C4-2B (cell line): ENCODE measurements around the gene TRAF3IP1.

ENCODE experiments used
- H3K27ac ChIP-seq: fragments of 450-650 bp; 2 replicates; pipeline ENCODE4 v1.5.1; 2017
- ZFX ChIP-seq: fragments of 450-650 bp; IDR thresholded peaks from 2 replicates; pipeline ENCODE4 v1.6.1; 2017
- TF ChIP-seq, protein P1 (sequence below): fragments of 450-650 bp; conservative IDR thresholded peaks from 2 replicates; pipeline ENCODE4 v1.5.1; 2017; ENCODE audit warnings: mild to moderate bottlenecking

The TRAF3IP1 gene

DNA sequence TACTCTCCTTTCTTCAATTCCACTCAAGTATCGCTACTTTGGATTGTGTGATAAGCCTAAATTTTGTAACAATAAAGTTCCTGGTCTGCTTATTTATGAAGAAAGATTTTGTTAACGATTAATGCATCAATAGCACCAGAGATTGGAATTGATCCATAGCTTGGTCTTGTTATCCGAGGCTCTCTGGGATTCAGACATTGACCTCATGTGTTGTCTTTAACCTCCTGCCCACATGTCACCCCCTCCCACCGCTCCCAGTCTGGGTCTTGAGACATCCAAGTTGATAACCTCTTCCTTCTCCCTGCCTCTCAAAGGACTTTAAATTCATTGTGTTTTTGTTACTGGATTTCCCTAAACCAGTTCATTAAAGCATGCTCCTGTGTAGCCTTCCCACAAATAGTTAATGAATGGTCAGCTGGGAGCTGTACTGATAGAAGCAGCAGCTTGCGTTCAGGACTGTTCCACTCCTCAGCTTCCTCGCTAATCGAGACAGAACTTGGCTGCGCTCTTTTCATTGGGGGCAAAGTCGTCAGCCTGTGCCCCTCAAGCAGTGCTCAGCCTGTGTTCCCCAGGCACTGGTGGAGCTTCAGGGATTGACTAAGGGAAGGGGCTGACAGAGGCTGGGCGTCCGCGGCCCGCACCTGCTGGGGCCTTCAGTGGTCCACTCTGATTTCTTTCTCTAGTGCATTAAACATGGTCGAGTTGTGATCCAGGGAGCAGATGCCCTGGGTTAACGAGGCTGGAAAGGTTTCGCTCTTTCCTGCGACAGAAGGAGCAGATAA is 125.3 kb downstream of the TRAF3IP1 start:
- H3K27ac ChIP-seq: no peak overlapping the region

DNA sequence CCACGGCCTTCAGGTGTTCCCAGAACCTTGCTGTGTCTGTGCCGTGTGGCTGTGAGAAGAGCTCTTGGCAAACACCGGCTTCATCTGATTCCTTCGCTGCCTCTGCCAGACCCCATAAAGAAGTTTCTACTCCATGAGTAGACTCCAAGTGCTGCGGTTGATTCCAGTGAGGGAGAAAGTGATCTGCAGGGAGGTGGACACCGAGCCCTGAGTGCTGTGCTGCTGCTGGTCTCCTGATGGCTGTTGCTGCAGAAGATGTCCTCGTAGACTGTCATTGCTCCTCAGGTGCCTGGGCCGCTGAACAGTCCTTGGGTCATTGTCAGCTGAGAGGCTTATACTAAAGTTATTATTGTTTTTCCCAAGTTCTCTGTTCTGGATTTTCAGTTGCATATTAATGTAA is 126.1 kb downstream of the TRAF3IP1 start:
- no peak overlapping the region for H3K27ac ChIP-seq
- TF ChIP-seq, protein P1, sequence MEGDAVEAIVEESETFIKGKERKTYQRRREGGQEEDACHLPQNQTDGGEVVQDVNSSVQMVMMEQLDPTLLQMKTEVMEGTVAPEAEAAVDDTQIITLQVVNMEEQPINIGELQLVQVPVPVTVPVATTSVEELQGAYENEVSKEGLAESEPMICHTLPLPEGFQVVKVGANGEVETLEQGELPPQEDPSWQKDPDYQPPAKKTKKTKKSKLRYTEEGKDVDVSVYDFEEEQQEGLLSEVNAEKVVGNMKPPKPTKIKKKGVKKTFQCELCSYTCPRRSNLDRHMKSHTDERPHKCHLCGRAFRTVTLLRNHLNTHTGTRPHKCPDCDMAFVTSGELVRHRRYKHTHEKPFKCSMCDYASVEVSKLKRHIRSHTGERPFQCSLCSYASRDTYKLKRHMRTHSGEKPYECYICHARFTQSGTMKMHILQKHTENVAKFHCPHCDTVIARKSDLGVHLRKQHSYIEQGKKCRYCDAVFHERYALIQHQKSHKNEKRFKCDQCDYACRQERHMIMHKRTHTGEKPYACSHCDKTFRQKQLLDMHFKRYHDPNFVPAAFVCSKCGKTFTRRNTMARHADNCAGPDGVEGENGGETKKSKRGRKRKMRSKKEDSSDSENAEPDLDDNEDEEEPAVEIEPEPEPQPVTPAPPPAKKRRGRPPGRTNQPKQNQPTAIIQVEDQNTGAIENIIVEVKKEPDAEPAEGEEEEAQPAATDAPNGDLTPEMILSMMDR: no peak
- no peak for TF ChIP-seq ZFX

More for the DNA sequence above, 125.3 kb downstream of the TRAF3IP1 start:
- no peak for TF ChIP-seq ZFX
- TF ChIP-seq, protein P1: no peak

DNA sequence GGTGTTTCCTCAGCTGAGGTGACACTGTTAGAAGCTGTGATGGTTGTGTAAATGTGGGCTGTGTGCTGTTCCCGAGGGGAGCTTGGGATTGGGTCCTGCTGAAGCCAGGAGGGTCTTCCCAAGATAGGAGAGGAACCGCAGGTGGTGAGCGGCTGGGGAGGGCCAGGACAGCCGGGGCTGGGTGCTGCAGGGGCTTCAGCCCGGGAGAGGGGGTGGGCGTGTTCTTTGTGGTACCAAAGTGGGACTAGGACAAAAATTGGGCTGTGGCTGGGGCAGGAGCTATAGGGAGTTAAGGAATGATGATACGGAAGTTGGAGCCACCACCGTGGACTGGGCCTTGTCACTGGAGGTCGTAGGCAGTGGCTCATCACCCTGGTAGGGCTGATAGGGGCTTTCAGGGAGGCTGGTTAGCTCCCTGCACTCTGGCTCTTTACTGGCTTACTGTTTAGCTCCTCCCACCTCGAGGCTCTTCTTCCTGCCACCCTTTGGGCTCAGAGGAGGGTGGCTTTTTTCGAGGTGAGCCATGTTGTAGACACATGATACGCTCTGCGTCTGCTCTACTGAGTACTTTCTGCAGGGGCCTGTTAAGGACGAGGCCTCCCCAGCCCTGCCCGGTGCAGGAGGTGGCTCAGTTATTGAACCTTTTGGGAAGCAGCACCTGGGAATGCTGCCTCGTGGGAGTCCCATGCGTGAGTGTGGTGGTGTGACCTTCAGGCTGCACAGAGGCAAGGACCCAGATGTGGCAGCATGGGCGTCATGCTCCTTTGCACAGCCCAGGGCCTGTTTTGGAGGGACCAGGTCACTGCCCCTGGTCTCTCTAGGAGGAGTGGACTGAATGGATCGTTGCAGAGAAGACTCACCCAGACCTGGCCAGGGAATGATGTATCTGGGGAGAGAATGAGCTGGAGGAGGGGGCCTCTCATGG is 128.0 kb downstream of the TRAF3IP1 start:
- no peak overlapping the region for H3K27ac ChIP-seq

DNA sequence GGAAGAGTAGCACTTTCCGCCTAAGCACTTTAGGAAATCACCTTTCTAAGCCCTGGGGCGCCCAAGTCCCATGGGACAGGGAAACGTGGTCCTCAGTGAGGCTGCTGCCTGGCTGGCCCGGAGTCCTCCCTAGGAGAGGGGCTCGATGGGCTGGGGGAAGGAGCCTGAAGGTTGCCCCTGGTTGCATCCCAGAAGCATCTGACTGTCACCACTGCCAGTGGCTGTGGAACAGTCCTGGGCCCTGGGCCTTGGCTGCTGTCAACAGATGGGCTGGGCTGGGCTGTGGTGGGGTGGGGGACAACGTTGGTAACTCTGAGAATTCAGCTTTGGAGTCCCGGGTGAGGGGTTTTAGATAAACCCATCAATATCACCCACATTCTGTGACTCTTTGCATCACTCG is 128.9 kb downstream of the TRAF3IP1 start:
- H3K27ac ChIP-seq: no peak overlapping the region
- TF ChIP-seq, protein P1: no peak
- no peak for TF ChIP-seq ZFX

More for the DNA sequence above, 128.0 kb downstream of the TRAF3IP1 start:
- TF ChIP-seq, protein P1: no peak
- no peak for TF ChIP-seq ZFX

DNA sequence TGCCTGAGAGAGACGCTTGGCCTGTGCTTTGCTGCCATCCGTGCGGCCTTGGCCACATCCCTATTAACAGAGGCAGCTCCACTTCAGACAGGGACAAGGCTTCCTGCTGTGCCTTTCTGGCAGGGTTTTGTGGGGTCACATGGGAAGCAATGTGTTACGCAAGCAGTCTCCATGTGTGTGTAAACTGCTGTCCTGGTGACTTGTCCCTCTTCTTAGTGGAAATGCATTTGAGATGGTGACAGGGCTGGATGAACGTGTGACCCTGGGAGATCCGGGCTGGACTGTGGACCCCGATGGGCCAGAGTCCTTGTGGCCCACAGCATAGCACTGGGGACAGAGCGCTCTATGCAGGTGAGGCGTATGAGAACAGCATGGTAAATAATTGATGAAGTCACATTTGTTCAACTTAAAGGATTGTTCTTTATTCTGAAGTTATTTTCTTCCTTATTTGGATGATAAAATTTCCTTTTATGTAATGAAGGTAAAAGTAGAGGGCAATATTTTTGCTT is 129.6 kb downstream of the TRAF3IP1 start:
- no peak overlapping the region for H3K27ac ChIP-seq
- TF ChIP-seq ZFX: no peak
- TF ChIP-seq, protein P1: no peak

DNA sequence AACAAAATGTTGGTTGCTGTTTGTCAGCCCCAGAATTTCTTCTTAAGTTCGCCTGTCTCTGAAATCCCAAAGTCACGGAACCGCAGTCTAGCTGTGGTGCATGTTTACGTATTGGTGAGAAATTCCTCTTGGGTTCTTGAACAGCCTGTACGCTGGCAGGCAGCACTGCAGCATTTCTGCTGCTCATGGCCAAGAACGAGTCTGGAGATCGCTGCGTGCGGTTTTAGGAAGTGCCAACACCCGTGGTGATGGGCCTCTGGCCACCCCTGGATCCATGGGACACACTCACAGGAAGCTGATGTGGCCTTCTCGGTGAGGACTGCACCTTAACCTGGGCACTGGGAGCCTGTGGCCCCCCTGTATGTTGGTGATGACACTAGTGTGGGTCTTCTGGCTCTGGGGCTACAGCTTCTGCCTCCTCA is 130.1 kb downstream of the TRAF3IP1 start:
- no peak for TF ChIP-seq ZFX
- TF ChIP-seq, protein P1: no peak
- H3K27ac ChIP-seq: no peak overlapping the region
